22Rv1 (cell line): ENCODE data around the gene AGAP3.

Experiments used
- CTCF ChIP-seq: fragments of 450-650 bp; IDR thresholded peaks from 2 replicates; pipeline ENCODE4 v1.5.1; 2017; ENCODE audit warnings: mild to moderate bottlenecking
- ZFX ChIP-seq: fragments of 450-650 bp; IDR thresholded peaks from 2 replicates; pipeline ENCODE4 v1.6.1; 2017; ENCODE audit warnings: antibody characterized with exemption, borderline replicate concordance

GRCh38 chr7:151065516-151065915 is 20.8 kb upstream of the AGAP3 start:
- TF ChIP-seq CTCF (no peak), ZFX (no peak)
